ENCODE measurements around the gene COMMD3.

The COMMD3 gene

DNA sequence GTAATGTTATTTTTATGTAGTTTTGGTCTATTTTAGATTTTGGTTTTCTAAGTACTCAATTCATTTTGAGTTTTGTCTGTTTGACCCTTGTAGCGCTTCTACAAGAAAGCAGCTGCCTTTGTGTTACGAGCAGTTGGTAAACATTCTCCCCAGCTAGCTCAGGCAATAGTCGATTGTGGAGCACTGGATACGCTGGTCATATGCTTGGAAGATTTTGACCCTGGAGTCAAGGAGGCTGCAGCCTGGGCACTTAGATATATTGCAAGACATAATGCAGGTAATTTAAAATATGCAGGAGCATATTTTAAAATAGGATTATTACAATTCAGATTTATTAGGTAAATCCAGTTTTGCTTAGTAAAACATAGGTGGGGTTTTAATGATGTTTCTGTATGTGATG, 52.2 kb downstream of the COMMD3 start:
- DNase-seq = no peak

- no peak for DNase-seq
Observed at GRCh38 chr10:22368981-22369380, 52.8 kb downstream of the COMMD3 start.

GRCh38 chr10:22369434-22370072, 53.4 kb downstream of the COMMD3 start:
- DNase-seq = no peak

Measured in fibroblast of skin of scalp (primary cell).